HG03565 (cell line): ENCODE data around the gene IL1RN.

Experiments
- ATAC-seq: cut with Tn5 transposase; IDR thresholded peaks from one replicate; pipeline ENCODE4 v1.9.1; 2021; ENCODE audit warnings: mild to moderate bottlenecking, moderate library complexity; ENCODE audit not compliant: unreplicated experiment

Gene IL1RN

GRCh38 chr2:113103277-113103676 lies 24.1 kb upstream of the IL1RN start:
- no peak for ATAC-seq

- ATAC-seq = no peak
Observed at GRCh38 chr2:113104054-113104611, 23.3 kb upstream of the IL1RN start.

- ATAC-seq = no peak
Observed at GRCh38 chr2:113105047-113105785, 22.2 kb upstream of the IL1RN start.

GRCh38 chr2:113111121-113111520 lies 16.3 kb upstream of the IL1RN start:
- ATAC-seq = no peak

- ATAC-seq = no peak
Observed at GRCh38 chr2:113111823-113112287, 15.5 kb upstream of the IL1RN start.

GRCh38 chr2:113112441-113112840 lies 15.0 kb upstream of the IL1RN start:
- ATAC-seq = no peak

GRCh38 chr2:113112871-113113270 lies 14.5 kb upstream of the IL1RN start:
- ATAC-seq = no peak

GRCh38 chr2:113113807-113114206 lies 13.6 kb upstream of the IL1RN start:
- no peak for ATAC-seq

GRCh38 chr2:113114224-113114945 lies 13.0 kb upstream of the IL1RN start:
- ATAC-seq = no peak

GRCh38 chr2:113114996-113115395 lies 12.4 kb upstream of the IL1RN start:
- no peak for ATAC-seq

- ATAC-seq = peak; percentile 46
Observed at GRCh38 chr2:113116100-113116958, 11.1 kb upstream of the IL1RN start.

- no peak for ATAC-seq
Observed at GRCh38 chr2:113117541-113118262, 9.7 kb upstream of the IL1RN start.

GRCh38 chr2:113118263-113118657 lies 9.1 kb upstream of the IL1RN start:
- ATAC-seq = no peak

GRCh38 chr2:113119111-113119510 lies 8.3 kb upstream of the IL1RN start:
- ATAC-seq = no peak

- no peak for ATAC-seq
Observed at GRCh38 chr2:113120861-113121260, 6.5 kb upstream of the IL1RN start.

GRCh38 chr2:113122364-113122763 lies 5.0 kb upstream of the IL1RN start:
- no peak for ATAC-seq

- no peak for ATAC-seq
Observed at GRCh38 chr2:113123726-113124125, 3.7 kb upstream of the IL1RN start.

- peak; percentile 54 for ATAC-seq
Observed at GRCh38 chr2:113124181-113124961, 3.0 kb upstream of the IL1RN start.

- ATAC-seq = no peak
Observed at GRCh38 chr2:113124984-113125855, 2.2 kb upstream of the IL1RN start.
